ENCODE measurements around the gene BANF2. TPM values are rescaled to one million over a fixed set of nuclear protein-coding genes. Genes with fewer than 3 reads are reported as not detected.

BANF2 gene
- total RNA-seq, 1 donor from 2014 or later = not detected

DNA sequence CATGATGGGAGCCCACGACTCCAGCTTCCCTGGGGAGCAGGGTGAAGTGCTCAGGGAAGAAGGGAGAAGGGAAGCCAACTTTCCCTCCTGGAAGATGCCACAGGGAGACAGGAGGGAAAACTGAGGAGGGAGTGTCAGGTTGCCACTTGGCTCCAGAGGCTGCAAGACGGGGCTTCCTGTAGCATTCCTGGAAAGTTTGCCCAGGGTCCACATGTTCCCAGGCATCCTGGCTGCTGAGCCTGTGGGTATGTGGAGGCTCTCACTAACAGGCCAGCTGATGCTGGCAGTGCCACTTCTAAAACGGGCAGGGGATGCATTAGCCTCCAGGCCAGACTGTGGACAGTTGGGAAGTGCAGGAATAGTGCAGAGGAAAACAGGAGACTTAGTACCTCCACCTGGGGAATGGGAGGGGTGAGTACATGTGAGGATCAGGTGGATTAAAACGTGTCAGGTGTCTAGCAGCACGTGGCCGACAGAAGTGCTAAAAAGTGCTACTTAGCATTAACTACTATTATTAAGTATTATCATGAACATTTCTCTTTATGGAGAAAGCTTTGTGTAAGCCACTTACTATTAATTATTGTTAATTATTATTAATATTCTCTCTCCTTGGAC, 33.2 kb downstream of the BANF2 start:
- no peak for DNase-seq (ENCODE audit: low read depth)
- TF ChIP-seq, protein P1, sequence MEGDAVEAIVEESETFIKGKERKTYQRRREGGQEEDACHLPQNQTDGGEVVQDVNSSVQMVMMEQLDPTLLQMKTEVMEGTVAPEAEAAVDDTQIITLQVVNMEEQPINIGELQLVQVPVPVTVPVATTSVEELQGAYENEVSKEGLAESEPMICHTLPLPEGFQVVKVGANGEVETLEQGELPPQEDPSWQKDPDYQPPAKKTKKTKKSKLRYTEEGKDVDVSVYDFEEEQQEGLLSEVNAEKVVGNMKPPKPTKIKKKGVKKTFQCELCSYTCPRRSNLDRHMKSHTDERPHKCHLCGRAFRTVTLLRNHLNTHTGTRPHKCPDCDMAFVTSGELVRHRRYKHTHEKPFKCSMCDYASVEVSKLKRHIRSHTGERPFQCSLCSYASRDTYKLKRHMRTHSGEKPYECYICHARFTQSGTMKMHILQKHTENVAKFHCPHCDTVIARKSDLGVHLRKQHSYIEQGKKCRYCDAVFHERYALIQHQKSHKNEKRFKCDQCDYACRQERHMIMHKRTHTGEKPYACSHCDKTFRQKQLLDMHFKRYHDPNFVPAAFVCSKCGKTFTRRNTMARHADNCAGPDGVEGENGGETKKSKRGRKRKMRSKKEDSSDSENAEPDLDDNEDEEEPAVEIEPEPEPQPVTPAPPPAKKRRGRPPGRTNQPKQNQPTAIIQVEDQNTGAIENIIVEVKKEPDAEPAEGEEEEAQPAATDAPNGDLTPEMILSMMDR (IDR thresholded peaks at IDR 0.05; ENCODE audit: insufficient read depth, low read length, poor library complexity, severe bottlenecking) = no peak
- Histone ChIP-seq H3K36me3 (ENCODE audit: control insufficient read depth, insufficient read depth, low read length) (no peaks in the 10 kb centered on the region), H3K4me3 (ENCODE audit: low read depth, low read length) (no peak overlapping the region), H3K27me3 (ENCODE audit: control insufficient read depth, insufficient read depth, low read length) (peaks cover 3% of the 10 kb centered on the region)

DNA sequence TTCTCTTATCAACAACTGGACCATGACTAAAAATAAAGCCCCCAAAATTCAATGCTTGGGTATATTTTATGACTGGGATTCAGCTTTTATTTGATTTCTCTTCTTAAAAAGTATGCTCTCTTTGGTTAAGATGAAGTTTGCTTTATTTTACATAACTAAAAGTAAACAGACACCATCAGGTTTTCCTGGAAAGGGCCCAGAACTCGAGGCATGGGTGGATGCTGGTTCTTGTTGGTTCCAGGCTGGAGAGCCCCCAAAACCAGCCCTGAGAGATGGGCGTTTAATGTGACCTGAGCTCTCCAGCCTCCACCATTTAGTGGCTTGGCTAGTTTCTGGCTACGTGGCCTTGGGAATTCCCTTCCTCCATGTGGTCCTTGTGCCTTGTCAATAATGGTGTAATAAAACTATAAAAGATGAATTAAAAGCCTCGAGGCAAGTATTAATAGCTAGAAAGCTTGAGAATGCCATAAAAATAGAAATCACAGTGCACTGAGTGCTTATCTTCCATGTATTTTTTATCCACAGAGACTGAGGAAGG, 34.1 kb downstream of the BANF2 start:
- DNase-seq (ENCODE audit: low read depth) = no peak
- Histone ChIP-seq H3K36me3 (ENCODE audit: control insufficient read depth, insufficient read depth, low read length) (no peaks in the 10 kb centered on the region), H3K4me3 (ENCODE audit: low read depth, low read length) (no peak overlapping the region), H3K27me3 (ENCODE audit: control insufficient read depth, insufficient read depth, low read length) (peaks cover 3% of the 10 kb centered on the region)
- TF ChIP-seq, protein P1 (IDR thresholded peaks at IDR 0.05; ENCODE audit: insufficient read depth, low read length, poor library complexity, severe bottlenecking) = no peak

DNA sequence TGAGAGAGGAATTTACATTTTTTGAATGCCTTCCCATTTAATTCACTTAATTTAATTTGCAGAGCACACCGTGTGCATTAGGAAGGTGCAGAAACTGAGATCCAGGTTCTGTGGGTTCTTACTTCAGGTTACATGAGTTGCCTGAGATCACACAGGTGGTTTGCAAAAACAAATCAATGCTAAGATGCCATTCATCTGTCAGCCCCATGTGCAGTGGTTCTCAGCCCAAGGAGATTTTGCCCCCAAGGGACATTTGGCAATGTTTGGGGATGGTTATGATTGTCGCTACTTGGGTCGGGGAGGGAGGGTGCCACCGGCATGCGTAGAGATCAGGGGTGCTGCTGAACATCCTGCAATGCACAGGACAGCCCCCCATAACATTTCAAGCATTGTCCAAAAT, 34.6 kb downstream of the BANF2 start:
- no peak for DNase-seq (ENCODE audit: low read depth)
- TF ChIP-seq, protein P1 (IDR thresholded peaks at IDR 0.05; ENCODE audit: insufficient read depth, low read length, poor library complexity, severe bottlenecking) = no peak
- H3K36me3 ChIP-seq (ENCODE audit: control insufficient read depth, insufficient read depth, low read length) = no peaks in the 10 kb centered on the region
- no peak overlapping the region for H3K4me3 ChIP-seq (ENCODE audit: low read depth, low read length)
- peaks cover 3% of the 10 kb centered on the region for H3K27me3 ChIP-seq (ENCODE audit: control insufficient read depth, insufficient read depth, low read length)

DNA sequence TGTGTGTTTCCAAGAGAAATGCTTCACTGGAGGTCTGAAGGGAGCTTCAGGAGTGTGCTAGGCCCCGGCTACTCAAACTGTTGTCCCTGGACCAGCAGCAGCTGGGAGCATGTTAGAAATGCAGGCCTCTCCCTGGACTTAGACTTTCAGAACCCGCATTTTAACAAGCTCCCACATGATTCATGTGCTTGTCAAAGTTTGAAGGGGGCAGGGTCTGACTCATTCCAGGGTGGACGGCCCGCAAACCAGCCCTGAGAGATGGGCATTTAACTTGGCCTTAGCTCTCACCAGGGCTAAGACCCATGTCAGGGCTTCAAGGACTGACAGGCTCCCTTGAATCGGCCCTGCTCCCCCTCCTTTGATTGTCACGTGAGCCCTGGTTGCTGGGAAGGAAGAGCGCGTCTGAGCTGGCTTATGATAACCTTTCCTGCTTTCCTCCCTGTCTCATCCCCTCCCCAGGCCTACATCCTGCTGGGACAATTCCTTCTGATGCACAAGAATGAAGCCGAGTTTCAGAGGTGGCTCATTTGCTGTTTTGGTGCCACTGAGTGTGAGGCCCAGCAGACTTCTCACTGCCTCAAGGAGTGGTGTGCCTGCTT, 35.5 kb downstream of the BANF2 start:
- TF ChIP-seq, protein P1 (IDR thresholded peaks at IDR 0.05; ENCODE audit: insufficient read depth, low read length, poor library complexity, severe bottlenecking) = no peak
- DNase-seq (ENCODE audit: low read depth) = peak; percentile 34
- Histone ChIP-seq H3K4me3 (ENCODE audit: low read depth, low read length) (no peak overlapping the region), H3K36me3 (ENCODE audit: control insufficient read depth, insufficient read depth, low read length) (no peaks in the 10 kb centered on the region), H3K27me3 (ENCODE audit: control insufficient read depth, insufficient read depth, low read length) (peaks cover under 1% of the 10 kb centered on the region)

DNA sequence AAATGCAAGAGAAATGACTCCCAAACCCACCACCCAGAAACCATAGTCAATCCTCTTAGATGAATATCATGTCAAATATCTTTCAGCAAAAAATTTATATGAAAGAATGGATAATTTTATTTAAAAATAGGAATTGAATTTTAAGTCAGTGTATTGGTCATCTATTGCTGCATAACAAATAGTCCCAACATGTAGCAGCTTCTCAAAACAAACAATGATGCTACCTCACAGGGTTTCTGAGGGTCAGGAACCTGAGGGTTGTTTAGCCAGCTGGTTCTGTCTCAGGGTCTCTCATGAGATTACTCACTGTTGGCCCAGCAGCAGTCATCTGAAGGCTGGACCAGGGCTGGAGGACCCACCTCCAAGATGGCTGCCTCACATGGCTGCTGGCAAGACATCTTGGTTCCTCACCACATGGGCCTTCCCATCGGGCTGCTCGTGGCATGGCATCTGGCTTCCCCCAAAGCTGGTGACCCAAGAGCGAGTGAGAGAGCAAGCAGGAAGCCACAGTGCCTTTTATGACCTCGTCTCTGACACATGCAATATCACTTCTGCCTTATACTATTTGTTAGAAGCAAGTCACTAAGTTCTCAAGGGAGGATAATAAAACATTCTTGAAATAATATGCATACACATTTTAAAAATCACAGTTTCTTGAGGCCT, 36.3 kb downstream of the BANF2 start:
- no peaks in the 10 kb centered on the region for H3K36me3 ChIP-seq (ENCODE audit: control insufficient read depth, insufficient read depth, low read length)
- no peak overlapping the region for H3K4me3 ChIP-seq (ENCODE audit: low read depth, low read length)
- TF ChIP-seq, protein P1 (IDR thresholded peaks at IDR 0.05; ENCODE audit: insufficient read depth, low read length, poor library complexity, severe bottlenecking) = no peak
- no peak for DNase-seq (ENCODE audit: low read depth)
- H3K27me3 ChIP-seq (ENCODE audit: control insufficient read depth, insufficient read depth, low read length) = no peaks in the 10 kb centered on the region

All from kidney epithelial cell (primary cell).